HCT116 (cell line): ENCODE data around the gene NAGK.
"Not testable (repeated sequence)": the region's sequence is repeated elsewhere in the genome, so short reads cannot be mapped to it uniquely, and the experiment has no call there.

Experiments used
- JUND ChIP-seq: IDR thresholded peaks from 2 replicates; pipeline ENCODE4 v1.6.1; 2012
- POLR2AphosphoS5 ChIP-seq: IDR thresholded peaks from 2 replicates; pipeline ENCODE4 v1.6.1; 2011; ENCODE audit warnings: mild to moderate bottlenecking, low read depth, low read length, moderate library complexity
- TF ChIP-seq, protein P1 (sequence below), 3 experiments: fragments of 200-600 bp in 1 of 3; sonication (generic) in 1 of 3; IDR thresholded peaks in 2 of 3; conservative IDR thresholded peaks in 1 of 3; 2 replicates each; pipeline ENCODE4 v1.5.1; 2012 to 2017; ENCODE audit warnings: low read depth in 2 of 3, low read length in 2 of 3, antibody characterized with exemption in 1 of 3, borderline replicate concordance in 1 of 3, control low read depth in 1 of 3, mild to moderate bottlenecking in 1 of 3, mixed read lengths in 1 of 3, mixed run types in 1 of 3, moderate library complexity in 1 of 3; ENCODE audit not compliant: insufficient read depth in 1 of 3
- TF ChIP-seq, protein P2 (sequence below): IDR thresholded peaks from 2 replicates; pipeline ENCODE4 v1.6.1; 2012; ENCODE audit warnings: low read depth

DNA sequence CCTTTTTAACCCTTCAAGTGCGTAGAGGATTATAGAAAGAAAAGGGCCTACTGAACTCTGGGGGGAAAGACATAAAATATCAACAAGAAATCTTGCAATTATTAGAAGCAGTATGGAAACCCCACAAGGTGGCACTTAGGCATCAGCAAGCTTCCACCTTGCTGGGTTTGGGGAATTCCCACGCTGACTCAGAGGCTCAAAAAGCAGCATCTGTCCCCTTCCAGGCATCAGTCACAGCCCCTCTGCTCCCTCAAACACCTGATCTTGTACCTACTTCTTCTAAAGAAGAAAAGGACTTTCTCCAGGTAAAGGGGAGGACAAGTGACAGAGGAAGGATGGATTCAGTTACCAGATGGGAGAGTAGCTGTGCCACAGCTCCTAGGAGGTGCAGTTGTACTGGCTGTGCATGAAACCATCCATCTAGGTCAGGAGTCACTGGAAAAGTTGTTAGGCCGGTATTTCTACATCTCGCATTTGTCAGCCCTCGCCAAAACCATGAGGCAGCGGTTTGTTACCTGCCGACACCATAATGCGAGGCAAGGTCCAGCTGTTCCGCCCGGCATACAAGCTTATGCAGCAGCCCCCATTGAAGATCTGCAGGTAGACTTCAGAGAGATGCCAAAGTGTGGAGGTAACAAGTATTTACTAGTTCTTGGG lies 18.6 kb upstream of the NAGK start:
- not testable (repeated sequence) for TF ChIP-seq JUND, POLR2AphosphoS5
- TF ChIP-seq, protein P1, sequence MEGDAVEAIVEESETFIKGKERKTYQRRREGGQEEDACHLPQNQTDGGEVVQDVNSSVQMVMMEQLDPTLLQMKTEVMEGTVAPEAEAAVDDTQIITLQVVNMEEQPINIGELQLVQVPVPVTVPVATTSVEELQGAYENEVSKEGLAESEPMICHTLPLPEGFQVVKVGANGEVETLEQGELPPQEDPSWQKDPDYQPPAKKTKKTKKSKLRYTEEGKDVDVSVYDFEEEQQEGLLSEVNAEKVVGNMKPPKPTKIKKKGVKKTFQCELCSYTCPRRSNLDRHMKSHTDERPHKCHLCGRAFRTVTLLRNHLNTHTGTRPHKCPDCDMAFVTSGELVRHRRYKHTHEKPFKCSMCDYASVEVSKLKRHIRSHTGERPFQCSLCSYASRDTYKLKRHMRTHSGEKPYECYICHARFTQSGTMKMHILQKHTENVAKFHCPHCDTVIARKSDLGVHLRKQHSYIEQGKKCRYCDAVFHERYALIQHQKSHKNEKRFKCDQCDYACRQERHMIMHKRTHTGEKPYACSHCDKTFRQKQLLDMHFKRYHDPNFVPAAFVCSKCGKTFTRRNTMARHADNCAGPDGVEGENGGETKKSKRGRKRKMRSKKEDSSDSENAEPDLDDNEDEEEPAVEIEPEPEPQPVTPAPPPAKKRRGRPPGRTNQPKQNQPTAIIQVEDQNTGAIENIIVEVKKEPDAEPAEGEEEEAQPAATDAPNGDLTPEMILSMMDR (IDR thresholded peaks at IDR 0.05 in 2 of 3, conservative IDR thresholded peaks at IDR 0.05 in 1 of 3; ENCODE audit: borderline replicate concordance in 1 of 3, insufficient read depth in 1 of 3, low read depth in 2 of 3, low read length in 2 of 3) = not testable (repeated sequence)
- TF ChIP-seq, protein P2, sequence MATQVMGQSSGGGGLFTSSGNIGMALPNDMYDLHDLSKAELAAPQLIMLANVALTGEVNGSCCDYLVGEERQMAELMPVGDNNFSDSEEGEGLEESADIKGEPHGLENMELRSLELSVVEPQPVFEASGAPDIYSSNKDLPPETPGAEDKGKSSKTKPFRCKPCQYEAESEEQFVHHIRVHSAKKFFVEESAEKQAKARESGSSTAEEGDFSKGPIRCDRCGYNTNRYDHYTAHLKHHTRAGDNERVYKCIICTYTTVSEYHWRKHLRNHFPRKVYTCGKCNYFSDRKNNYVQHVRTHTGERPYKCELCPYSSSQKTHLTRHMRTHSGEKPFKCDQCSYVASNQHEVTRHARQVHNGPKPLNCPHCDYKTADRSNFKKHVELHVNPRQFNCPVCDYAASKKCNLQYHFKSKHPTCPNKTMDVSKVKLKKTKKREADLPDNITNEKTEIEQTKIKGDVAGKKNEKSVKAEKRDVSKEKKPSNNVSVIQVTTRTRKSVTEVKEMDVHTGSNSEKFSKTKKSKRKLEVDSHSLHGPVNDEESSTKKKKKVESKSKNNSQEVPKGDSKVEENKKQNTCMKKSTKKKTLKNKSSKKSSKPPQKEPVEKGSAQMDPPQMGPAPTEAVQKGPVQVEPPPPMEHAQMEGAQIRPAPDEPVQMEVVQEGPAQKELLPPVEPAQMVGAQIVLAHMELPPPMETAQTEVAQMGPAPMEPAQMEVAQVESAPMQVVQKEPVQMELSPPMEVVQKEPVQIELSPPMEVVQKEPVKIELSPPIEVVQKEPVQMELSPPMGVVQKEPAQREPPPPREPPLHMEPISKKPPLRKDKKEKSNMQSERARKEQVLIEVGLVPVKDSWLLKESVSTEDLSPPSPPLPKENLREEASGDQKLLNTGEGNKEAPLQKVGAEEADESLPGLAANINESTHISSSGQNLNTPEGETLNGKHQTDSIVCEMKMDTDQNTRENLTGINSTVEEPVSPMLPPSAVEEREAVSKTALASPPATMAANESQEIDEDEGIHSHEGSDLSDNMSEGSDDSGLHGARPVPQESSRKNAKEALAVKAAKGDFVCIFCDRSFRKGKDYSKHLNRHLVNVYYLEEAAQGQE = not testable (repeated sequence)
